Measurements from ENCODE around the gene DCTN4.

DNA sequence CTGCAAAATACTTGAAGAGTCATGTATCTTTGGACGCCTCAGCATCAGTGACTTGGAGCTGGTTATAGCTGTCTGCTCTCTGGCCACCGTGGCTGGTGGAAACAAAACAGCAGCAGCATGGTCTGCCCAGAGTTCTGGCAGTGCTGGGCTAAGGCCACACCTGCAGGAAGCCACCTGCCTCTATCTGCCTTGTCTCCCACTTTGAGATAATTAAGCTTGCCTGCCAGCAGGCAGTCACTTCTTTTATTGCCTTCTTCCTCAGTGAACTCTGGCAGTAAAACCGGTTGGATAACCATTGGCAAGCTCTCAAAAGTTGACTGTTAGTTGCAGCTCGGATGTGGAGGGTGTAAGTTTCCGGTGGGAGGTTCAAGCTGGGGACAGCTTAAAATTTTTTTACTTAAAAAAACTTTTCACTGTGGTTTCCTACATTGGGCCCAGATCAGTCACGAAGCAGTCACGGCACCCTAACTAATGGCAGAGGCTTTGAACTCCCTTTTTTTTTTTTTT, 24.7 kb upstream of the DCTN4 start:
- TF ChIP-seq, protein P1, sequence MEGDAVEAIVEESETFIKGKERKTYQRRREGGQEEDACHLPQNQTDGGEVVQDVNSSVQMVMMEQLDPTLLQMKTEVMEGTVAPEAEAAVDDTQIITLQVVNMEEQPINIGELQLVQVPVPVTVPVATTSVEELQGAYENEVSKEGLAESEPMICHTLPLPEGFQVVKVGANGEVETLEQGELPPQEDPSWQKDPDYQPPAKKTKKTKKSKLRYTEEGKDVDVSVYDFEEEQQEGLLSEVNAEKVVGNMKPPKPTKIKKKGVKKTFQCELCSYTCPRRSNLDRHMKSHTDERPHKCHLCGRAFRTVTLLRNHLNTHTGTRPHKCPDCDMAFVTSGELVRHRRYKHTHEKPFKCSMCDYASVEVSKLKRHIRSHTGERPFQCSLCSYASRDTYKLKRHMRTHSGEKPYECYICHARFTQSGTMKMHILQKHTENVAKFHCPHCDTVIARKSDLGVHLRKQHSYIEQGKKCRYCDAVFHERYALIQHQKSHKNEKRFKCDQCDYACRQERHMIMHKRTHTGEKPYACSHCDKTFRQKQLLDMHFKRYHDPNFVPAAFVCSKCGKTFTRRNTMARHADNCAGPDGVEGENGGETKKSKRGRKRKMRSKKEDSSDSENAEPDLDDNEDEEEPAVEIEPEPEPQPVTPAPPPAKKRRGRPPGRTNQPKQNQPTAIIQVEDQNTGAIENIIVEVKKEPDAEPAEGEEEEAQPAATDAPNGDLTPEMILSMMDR (IDR thresholded peaks at IDR 0.05), result no peak
- TF ChIP-seq POLR2AphosphoS5 (IDR thresholded peaks at IDR 0.05) (peak; percentile 97), POLR2A (IDR thresholded peaks at IDR 0.05) (no peak)
